ENCODE results near the gene ITGA5. TPM values are rescaled to one million over a fixed set of nuclear protein-coding genes. Genes with fewer than 3 reads are reported as not detected.

ITGA5 gene
- total RNA-seq, 1 experiment from 2014 or later, result 49.7 TPM

GRCh38 chr12:54459355-54459754 is 40.3 kb upstream of the ITGA5 start:
- BruUV-seq (replicated peaks), result no TSS peak
- ChIA-PET CTCF (no interaction called here), POLR2A (no interaction called here), RAD21 (ENCODE audit: low non-redundant PET in 1 of 2, low total read pairs in 2 of 2, uncharacterized antibody in 2 of 2, unreplicated experiment in 2 of 2) (no interaction called here)
- no peaks in the 10 kb centered on the region for H3K4me1 ChIP-seq (ENCODE audit: control insufficient read depth in 1 of 2, insufficient read depth in 2 of 2, low read length in 2 of 2)
- no peaks in the 10 kb centered on the region for H3K9me2 ChIP-seq (ENCODE audit: insufficient read depth)
- no peak overlapping the region for H3K4me3 ChIP-seq (replicated peaks in 1 of 2; ENCODE audit: low read depth in 1 of 2, low read length in 2 of 2)
- intact Hi-C loops (cut with micrococcal nuclease), result no loop called here
- ATAC-seq (no peak), DNase-seq (ENCODE audit: low read depth, low spot score) (no peak)
- H3K9ac ChIP-seq (ENCODE audit: low read length), result no peak overlapping the region
- H3K36me3 ChIP-seq (ENCODE audit: control insufficient read depth in 1 of 2, insufficient read depth in 2 of 2, low read length in 2 of 2), result peaks cover 82 to 87% of the 10 kb centered on the region in 2 experiments
- TF ChIP-seq CBX3 (IDR thresholded peaks at IDR 0.05; ENCODE audit: low read depth), result no peak
- no peak for TF ChIP-seq ZNF274 (IDR thresholded peaks at IDR 0.05; ENCODE audit: low read depth, low read length)
- no peak for TF ChIP-seq POLR2A (IDR thresholded peaks at IDR 0.05; ENCODE audit: borderline replicate concordance, extremely low read depth, insufficient read depth, insufficient read length)
- no peak for TF ChIP-seq REST (IDR thresholded peaks at IDR 0.05; ENCODE audit: low read depth)
- TF ChIP-seq TCF7L2 (IDR thresholded peaks at IDR 0.05; ENCODE audit: borderline replicate concordance, extremely low read depth, insufficient read depth, insufficient read length), result no peak
- no peak for TF ChIP-seq SRF (IDR thresholded peaks at IDR 0.05; ENCODE audit: low read depth)
- TF ChIP-seq EGR1 (IDR thresholded peaks at IDR 0.05; ENCODE audit: low read depth), result no peak
- TF ChIP-seq CEBPB (IDR thresholded peaks at IDR 0.05; ENCODE audit: low read depth), result no peak
- TF ChIP-seq ZFX (IDR thresholded peaks at IDR 0.05), result no peak
- TF ChIP-seq YY1 (IDR thresholded peaks at IDR 0.05; ENCODE audit: extremely low read depth, insufficient replicate concordance, low read depth, low read length), result no peak
- no peak for TF ChIP-seq ATF3 (IDR thresholded peaks at IDR 0.05)
- TF ChIP-seq EZH2 (IDR thresholded peaks at IDR 0.05), result no peak
- TF ChIP-seq EZH2phosphoT487 (IDR thresholded peaks at IDR 0.05; ENCODE audit: borderline replicate concordance), result no peak
- no peak for TF ChIP-seq CTCF (IDR thresholded peaks at IDR 0.05 in 2 of 3, conservative IDR thresholded peaks at IDR 0.05 in 1 of 3; ENCODE audit: borderline replicate concordance in 1 of 3, insufficient read depth in 1 of 3, low read depth in 2 of 3, low read length in 2 of 3)
- no peak for TF ChIP-seq SP1 (IDR thresholded peaks at IDR 0.05; ENCODE audit: low read depth)
- no peak for TF ChIP-seq FOSL1 (IDR thresholded peaks at IDR 0.05; ENCODE audit: low read depth)
- TF ChIP-seq RAD21 (IDR thresholded peaks at IDR 0.05; ENCODE audit: low read depth), result no peak
- TF ChIP-seq ELF1 (IDR thresholded peaks at IDR 0.05; ENCODE audit: borderline replicate concordance, low read depth), result no peak
- no peak overlapping the region for H2AFZ ChIP-seq (ENCODE audit: low read depth, low read length, poor library complexity, severe bottlenecking)
- no peak overlapping the region for H3K4me2 ChIP-seq (ENCODE audit: low read length)
- no peaks in the 10 kb centered on the region for H3K27me3 ChIP-seq (ENCODE audit: insufficient read depth, low read length)
- no peaks in the 10 kb centered on the region; the same call in 1 of the 2 replicates for H4K20me1 ChIP-seq (ENCODE audit: insufficient read depth)
- H3K79me2 ChIP-seq (ENCODE audit: insufficient read depth, low read length), result peaks cover 17% of the 10 kb centered on the region
- H3K27ac ChIP-seq (ENCODE audit: low read depth, low read length), result no peak overlapping the region
- no peaks in the 10 kb centered on the region for H3K9me3 ChIP-seq (ENCODE audit: control insufficient read depth in 1 of 2, insufficient read depth in 1 of 2, low read depth in 1 of 2, low read length in 2 of 2)
